Gastroesophageal sphincter (tissue), 3 donors: ENCODE results near the gene ABHD2.

Experiments
- CTCF ChIP-seq, 4 experiments: fragments of 200-600 bp in 2 of 4; fragments of 450-650 bp in 2 of 4; sonication (generic) in 1 of 4; IDR thresholded peaks; one replicate each; pipeline ENCODE4 v1.5.1; 2017 to 2019; ENCODE audit warnings: antibody characterized with exemption in 4 of 4, mild to moderate bottlenecking in 2 of 4, moderate library complexity in 2 of 4
- POLR2A ChIP-seq, 2 donors: fragments of 450-650 bp; IDR thresholded peaks; one replicate each; pipeline ENCODE4 v1.6.1; 2017; ENCODE audit warnings: antibody characterized with exemption in 2 of 2, mild to moderate bottlenecking in 2 of 2, moderate library complexity in 1 of 2

- TF ChIP-seq CTCF (IDR thresholded peaks at IDR 0.05) (no peak), POLR2A (IDR thresholded peaks at IDR 0.05) (no peak)
Measured at GRCh38 chr15:89067751-89068150, 20.5 kb upstream of the ABHD2 start.
